Prostate gland (tissue), 2 donors: Measurements from ENCODE around the gene MRPS27. TPM values are rescaled to one million over a fixed set of nuclear protein-coding genes. Genes with fewer than 3 reads are reported as not detected.

ENCODE experiments used
- DNase-seq: peaks from one replicate; pipeline ENCODE4 v3.0.0-alpha.2; 2019; ENCODE audit warnings: low spot score
- H3K27ac ChIP-seq, 2 donors: fragments of 200-600 bp; sonication (generic); 2 replicates each; pipeline ENCODE4 v1.5.1; 2017 to 2019
- H3K27me3 ChIP-seq: fragments of 200-600 bp; sonication (generic); replicated peaks from 2 replicates; pipeline ENCODE4 v1.5.1; 2019; ENCODE audit not compliant: insufficient read depth
- H3K36me3 ChIP-seq, 2 donors: fragments of 200-600 bp; sonication (generic); 1 replicate in 1 of 2; 2 replicates in 1 of 2; pipeline versions ENCODE4 v1.5.1 to v1.8.1; 2017 to 2019
- H3K4me1 ChIP-seq: fragments of 200-600 bp; sonication (generic); replicated peaks from 2 replicates; pipeline ENCODE4 v1.5.1; 2019
- H3K4me3 ChIP-seq, 2 donors: fragments of 200-600 bp; sonication (generic); 2 replicates each; pipeline ENCODE4 v1.5.1; 2017 to 2019
- H3K9me3 ChIP-seq: fragments of 200-600 bp; sonication (generic); 2 replicates; pipeline ENCODE4 v1.5.1; 2017
- CTCF ChIP-seq, 4 experiments: fragments of 200-600 bp in 2 of 4; fragments of 450-650 bp in 2 of 4; sonication (generic) in 2 of 4; IDR thresholded peaks; 1 replicate in 3 of 4; 2 replicates in 1 of 4; pipeline ENCODE4 v1.5.1; 2016 to 2019; ENCODE audit warnings: antibody characterized with exemption in 4 of 4, mild to moderate bottlenecking in 2 of 4, moderate library complexity in 2 of 4
- POLR2A ChIP-seq: fragments of 450-650 bp; IDR thresholded peaks from one replicate; pipeline ENCODE4 v1.6.1; 2016; ENCODE audit warnings: antibody characterized with exemption, mild to moderate bottlenecking
- POLR2AphosphoS5 ChIP-seq: sonication (generic); formaldehyde crosslinking; IDR thresholded peaks from one replicate; pipeline ENCODE4 v1.6.1; 2017; ENCODE audit warnings: antibody characterized with exemption
- WGBS: methylation state at CpG from one replicate; pipeline ENCODE4 v1.1.5; 2018; 5-methylcytosine and 5-hydroxymethylcytosine counted together
- intact Hi-C: fragments of 100-400 bp; cut with DNase I; formaldehyde crosslinking; loops from one replicate; pipeline ENCODE4 v1.14.2; 2022
- total RNA-seq, 2 donors: library from RNA; depleted of rRNA; stranded (reverse); fragments of >200 nt; gene quantifications; one replicate each; pipeline ENCODE4 v1.1.0, GENCODE V29; 2016

MRPS27 gene
- total RNA-seq, 2 donors from 2014 or later, result 43.3 to 51.1 TPM

- intact Hi-C loops, result no loop called here
- WGBS, result 49% methylated on average over 5 of the region's 5 CpGs
- Histone ChIP-seq H3K4me1 (no peaks in the 10 kb centered on the region), H3K36me3 (no peaks in the 10 kb centered on the region), H3K27me3 (no peaks in the 10 kb centered on the region), H3K4me3 (no peak overlapping the region), H3K9me3 (no peaks in the 10 kb centered on the region), H3K27ac (no peak overlapping the region)
- peak; percentile 17 for DNase-seq
- TF ChIP-seq POLR2AphosphoS5 (peak; percentile 31), POLR2A (no peak), CTCF (IDR thresholded peaks at IDR 0.05) (peak in 1 of 4 experiments; percentile 6)
Observed at GRCh38 chr5:72187388-72188075, 132.5 kb downstream of the MRPS27 start.

- intact Hi-C loops, result no loop called here
- no peak for DNase-seq
- Histone ChIP-seq H3K36me3 (no peaks in the 10 kb centered on the region), H3K27ac (no peak overlapping the region), H3K9me3 (no peaks in the 10 kb centered on the region), H3K4me3 (no peak overlapping the region), H3K4me1 (no peaks in the 10 kb centered on the region), H3K27me3 (no peaks in the 10 kb centered on the region)
- TF ChIP-seq POLR2AphosphoS5 (no peak), POLR2A (no peak)
- 67% methylated on average over 10 of the region's 10 CpGs for WGBS
Observed at GRCh38 chr5:72185496-72186329, 134.3 kb downstream of the MRPS27 start.

- TF ChIP-seq POLR2AphosphoS5, result no peak
- TF ChIP-seq POLR2A, result no peak
- no peak for TF ChIP-seq CTCF (IDR thresholded peaks at IDR 0.05)
- no peak for DNase-seq
- 97% methylated on average over 3 of the region's 3 CpGs for WGBS
Observed at GRCh38 chr5:72184408-72184807, 135.6 kb downstream of the MRPS27 start.

GRCh38 chr5:72183101-72183520, 136.9 kb downstream of the MRPS27 start:
- intact Hi-C loops, result no loop called here
- H3K4me1 ChIP-seq, result no peaks in the 10 kb centered on the region
- H3K36me3 ChIP-seq, result no peaks in the 10 kb centered on the region
- 84% methylated on average over 7 of the region's 7 CpGs for WGBS
- H3K9me3 ChIP-seq, result no peaks in the 10 kb centered on the region
- no peak overlapping the region for H3K27ac ChIP-seq
- TF ChIP-seq CTCF (IDR thresholded peaks at IDR 0.05) (no peak), POLR2A (no peak), POLR2AphosphoS5 (no peak)
- DNase-seq, result no peak
- H3K27me3 ChIP-seq, result no peaks in the 10 kb centered on the region
- no peak overlapping the region for H3K4me3 ChIP-seq

More at GRCh38 chr5:72184408-72184807, 135.6 kb downstream of the MRPS27 start:
- intact Hi-C loops, result no loop called here
- Histone ChIP-seq H3K27ac (no peak overlapping the region), H3K4me1 (no peaks in the 10 kb centered on the region), H3K9me3 (no peaks in the 10 kb centered on the region), H3K27me3 (no peaks in the 10 kb centered on the region), H3K36me3 (no peaks in the 10 kb centered on the region), H3K4me3 (no peak overlapping the region)

- no peak overlapping the region for H3K4me3 ChIP-seq
- no peak overlapping the region for H3K27ac ChIP-seq
- intact Hi-C loops, result no loop called here
- no peaks in the 10 kb centered on the region for H3K4me1 ChIP-seq
- DNase-seq, result no peak
- no peak for TF ChIP-seq POLR2A
- TF ChIP-seq CTCF (IDR thresholded peaks at IDR 0.05), result no peak
- no peak for TF ChIP-seq POLR2AphosphoS5
- 91% methylated on average over 7 of the region's 7 CpGs for WGBS
- no peaks in the 10 kb centered on the region for H3K9me3 ChIP-seq
- H3K36me3 ChIP-seq, result no peaks in the 10 kb centered on the region
- no peaks in the 10 kb centered on the region for H3K27me3 ChIP-seq
Observed at GRCh38 chr5:72182686-72183085, 137.4 kb downstream of the MRPS27 start.
